Body of pancreas (tissue), 4 donors: ENCODE results near the gene MRAP. TPM values are rescaled to one million over a fixed set of nuclear protein-coding genes. Genes with fewer than 3 reads are reported as not detected.

Experiments
- ATAC-seq: fragments of 150-250 bp; one replicate; pipeline ENCODE4 v1.9.1; 2016
- DNase-seq, 4 donors: peaks; one replicate each; pipeline ENCODE4 v3.0.0-alpha.2; 2019
- H3K27ac ChIP-seq, 4 donors: fragments of 200-600 bp; sonication (generic); 1 replicate in 3 of 4; 2 replicates in 1 of 4; pipeline versions ENCODE4 v1.5.1 to v1.6.1; 2016 to 2019; ENCODE audit warnings: mild to moderate bottlenecking in 1 of 4, mixed read lengths in 1 of 4, moderate library complexity in 1 of 4
- H3K27me3 ChIP-seq, 2 donors: fragments of 200-600 bp; sonication (generic); one replicate each; pipeline ENCODE4 v1.6.0; 2016; ENCODE audit warnings: mild to moderate bottlenecking in 1 of 2
- H3K36me3 ChIP-seq, 2 donors: fragments of 200-600 bp; sonication (generic); replicated peaks in 1 of 2; 2 replicates each; pipeline ENCODE4 v1.5.1; 2016; ENCODE audit warnings: low read depth in 2 of 2; ENCODE audit not compliant: insufficient read depth in 1 of 2
- H3K4me1 ChIP-seq: fragments of 200-600 bp; sonication (generic); one replicate; pipeline ENCODE4 v1.6.0; 2016
- H3K4me3 ChIP-seq, 2 donors: fragments of 200-600 bp; sonication (generic); 1 replicate in 1 of 2; 2 replicates in 1 of 2; pipeline ENCODE4 v1.5.1; 2016 to 2019
- H3K9me3 ChIP-seq, 3 donors: fragments of 200-600 bp; sonication (generic); 1 replicate in 2 of 3; 2 replicates in 1 of 3; pipeline ENCODE4 v1.5.1; 2016
- POLR2A ChIP-seq, 3 donors: fragments of 450-650 bp; IDR thresholded peaks; one replicate each; pipeline ENCODE4 v1.6.1; 2016; ENCODE audit warnings: antibody characterized with exemption in 3 of 3, mild to moderate bottlenecking in 2 of 3
- WGBS, 2 donors: methylation state at CpG; one replicate each; pipeline ENCODE4 v1.1.5; 2017; 5-methylcytosine and 5-hydroxymethylcytosine counted together
- intact Hi-C: fragments of 100-400 bp; cut with DNase I; formaldehyde crosslinking; loops from one replicate; pipeline ENCODE4 v1.15.1; 2023
- total RNA-seq, 2 donors: library from RNA; depleted of rRNA; stranded (reverse); fragments of >200 nt; gene quantifications; one replicate each; pipeline ENCODE4 v1.1.0, GENCODE V29; 2016
- TF ChIP-seq, protein P1 (sequence below), 7 experiments: fragments of 450-650 bp in 4 of 7; fragments of 200-600 bp in 3 of 7; sonication (generic) in 3 of 7; IDR thresholded peaks; one replicate each; pipeline ENCODE4 v1.5.1; 2016 to 2019; ENCODE audit warnings: antibody characterized with exemption in 7 of 7

Gene MRAP
- total RNA-seq, 2 donors from 2014 or later, result 0.66 TPM; not detected in 1

- no peak overlapping the region for H3K4me3 ChIP-seq
- no peak for TF ChIP-seq POLR2A (IDR thresholded peaks at IDR 0.05)
- TF ChIP-seq, protein P1, sequence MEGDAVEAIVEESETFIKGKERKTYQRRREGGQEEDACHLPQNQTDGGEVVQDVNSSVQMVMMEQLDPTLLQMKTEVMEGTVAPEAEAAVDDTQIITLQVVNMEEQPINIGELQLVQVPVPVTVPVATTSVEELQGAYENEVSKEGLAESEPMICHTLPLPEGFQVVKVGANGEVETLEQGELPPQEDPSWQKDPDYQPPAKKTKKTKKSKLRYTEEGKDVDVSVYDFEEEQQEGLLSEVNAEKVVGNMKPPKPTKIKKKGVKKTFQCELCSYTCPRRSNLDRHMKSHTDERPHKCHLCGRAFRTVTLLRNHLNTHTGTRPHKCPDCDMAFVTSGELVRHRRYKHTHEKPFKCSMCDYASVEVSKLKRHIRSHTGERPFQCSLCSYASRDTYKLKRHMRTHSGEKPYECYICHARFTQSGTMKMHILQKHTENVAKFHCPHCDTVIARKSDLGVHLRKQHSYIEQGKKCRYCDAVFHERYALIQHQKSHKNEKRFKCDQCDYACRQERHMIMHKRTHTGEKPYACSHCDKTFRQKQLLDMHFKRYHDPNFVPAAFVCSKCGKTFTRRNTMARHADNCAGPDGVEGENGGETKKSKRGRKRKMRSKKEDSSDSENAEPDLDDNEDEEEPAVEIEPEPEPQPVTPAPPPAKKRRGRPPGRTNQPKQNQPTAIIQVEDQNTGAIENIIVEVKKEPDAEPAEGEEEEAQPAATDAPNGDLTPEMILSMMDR (IDR thresholded peaks at IDR 0.05), result no peak
- H3K36me3 ChIP-seq, result peaks cover 19 to 61% of the 10 kb centered on the region in 2 donors
- intact Hi-C loops, result no loop called here
- 66 to 92% methylated on average over 11 of the region's 11 CpGs for WGBS, 2 donors
- peak overlapping the region in 1 of 4 donors; percentile 10 for H3K27ac ChIP-seq
- no peaks in the 10 kb centered on the region for H3K27me3 ChIP-seq
- no peak for DNase-seq
- no peaks in the 10 kb centered on the region for H3K4me1 ChIP-seq
- H3K9me3 ChIP-seq, result no peaks in the 10 kb centered on the region
- no peak for ATAC-seq
Measured at GRCh38 chr21:32347977-32348376, 49.3 kb downstream of the MRAP start.

GRCh38 chr21:32348604-32349332 is 50.1 kb downstream of the MRAP start:
- Histone ChIP-seq H3K4me1 (no peaks in the 10 kb centered on the region), H3K27ac (no peak overlapping the region), H3K4me3 (no peak overlapping the region), H3K9me3 (no peaks in the 10 kb centered on the region), H3K27me3 (no peaks in the 10 kb centered on the region), H3K36me3 (peaks cover 19 to 65% of the 10 kb centered on the region in 2 donors)
- WGBS, 2 donors, result 65 to 69% methylated on average over 9 of the region's 9 CpGs
- DNase-seq, result peak in 3 of 4 donors; percentile 33 to 55 (median 55)
- peak; percentile 45 for ATAC-seq
- intact Hi-C loops, result no loop called here
- TF ChIP-seq, protein P1 (IDR thresholded peaks at IDR 0.05), result no peak
- no peak for TF ChIP-seq POLR2A (IDR thresholded peaks at IDR 0.05)

DNA sequence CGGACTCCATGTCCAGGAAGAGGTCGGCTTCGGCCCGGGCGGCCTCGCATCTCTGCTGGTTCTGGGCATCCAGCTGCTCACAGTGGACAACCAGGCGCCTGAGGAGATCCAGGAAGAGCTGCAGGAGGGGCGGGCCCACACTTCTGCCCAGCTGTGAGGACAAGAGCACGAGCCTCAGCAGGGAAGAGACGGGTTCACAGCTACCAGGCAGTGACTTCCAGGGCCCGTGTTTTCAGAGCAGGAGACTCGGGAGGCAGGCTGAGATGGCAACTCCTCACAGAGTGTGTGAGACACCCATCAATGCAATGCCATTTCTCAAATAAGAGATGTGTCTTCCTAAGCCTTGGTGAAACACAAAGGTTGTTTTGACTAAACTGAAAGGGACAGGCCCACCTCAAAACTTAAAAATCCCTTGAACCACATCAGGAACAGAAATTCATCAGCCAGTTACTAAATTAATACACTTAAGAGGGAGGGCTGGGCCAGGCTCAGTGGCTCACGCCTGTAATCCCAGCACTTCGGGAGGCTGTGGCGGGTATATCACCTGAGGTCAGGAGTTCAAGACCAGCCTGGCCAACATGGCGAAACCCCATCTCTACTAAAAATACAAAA is 50.8 kb downstream of the MRAP start:
- Histone ChIP-seq H3K27ac (no peak overlapping the region), H3K27me3 (no peaks in the 10 kb centered on the region), H3K4me3 (no peak overlapping the region), H3K4me1 (no peaks in the 10 kb centered on the region), H3K36me3 (peaks cover 16 to 65% of the 10 kb centered on the region in 2 donors), H3K9me3 (no peaks in the 10 kb centered on the region)
- WGBS, 2 donors, result 95 to 98% methylated on average over 8 to 16 of the region's 16 CpGs
- ATAC-seq (no peak), DNase-seq (no peak)
- intact Hi-C loops, result no loop called here
- TF ChIP-seq, protein P1 (IDR thresholded peaks at IDR 0.05), result no peak
- TF ChIP-seq POLR2A (IDR thresholded peaks at IDR 0.05), result no peak

DNA sequence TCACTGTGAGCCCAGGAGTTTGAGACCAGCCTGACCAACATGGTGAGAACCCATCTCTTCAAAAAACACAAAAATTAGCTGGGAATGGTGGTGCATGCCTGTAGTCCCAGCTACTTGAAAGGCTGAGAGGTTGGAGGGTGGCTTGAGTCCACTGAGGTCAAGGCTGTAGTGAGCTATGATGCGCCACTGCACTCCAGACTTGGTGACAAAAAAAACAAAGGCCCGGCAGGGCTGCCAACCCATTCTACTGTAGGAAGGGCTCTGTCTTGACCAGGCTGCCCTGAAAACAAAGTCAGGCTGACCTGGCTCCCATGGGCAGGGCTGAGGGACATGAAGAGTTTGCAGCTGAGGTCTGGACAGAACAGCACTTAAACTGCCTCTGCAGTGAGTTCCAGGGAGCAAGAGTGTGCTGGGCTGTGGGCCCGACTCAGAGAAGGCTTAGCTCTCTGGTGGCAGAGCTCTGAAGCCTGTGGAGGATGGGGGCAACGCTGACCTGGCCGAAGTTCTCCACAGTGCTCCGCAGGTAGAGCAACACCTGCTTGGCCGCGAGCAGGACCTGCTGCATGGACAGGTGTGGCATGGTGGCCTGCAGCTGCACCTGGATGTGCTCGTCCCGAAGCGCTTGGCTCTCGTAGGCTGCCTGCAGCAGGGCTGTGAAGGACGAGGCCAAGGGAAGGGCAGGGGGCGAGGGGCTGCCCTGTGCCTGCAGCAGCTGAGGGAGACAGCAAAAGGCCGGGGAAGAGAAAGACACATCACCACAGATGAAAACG is 51.7 kb downstream of the MRAP start:
- ATAC-seq (no peak), DNase-seq (no peak)
- Histone ChIP-seq H3K4me1 (no peaks in the 10 kb centered on the region), H3K36me3 (peaks cover 8 to 65% of the 10 kb centered on the region in 2 donors), H3K4me3 (no peak overlapping the region), H3K27ac (no peak overlapping the region), H3K27me3 (no peaks in the 10 kb centered on the region), H3K9me3 (no peaks in the 10 kb centered on the region)
- intact Hi-C loops, result no loop called here
- WGBS, 2 donors, result 91 to 94% methylated on average over 15 to 16 of the region's 16 CpGs
- TF ChIP-seq POLR2A (IDR thresholded peaks at IDR 0.05), result no peak
- TF ChIP-seq, protein P1 (IDR thresholded peaks at IDR 0.05), result no peak
